GM12878 (cell line): ENCODE results near the gene ASS1. TPM values are rescaled to one million over a fixed set of nuclear protein-coding genes. Genes with fewer than 3 reads are reported as not detected.

Experiments
- ATAC-seq: fragments of 200-7000 bp; cut with Tn5 transposase; 3 replicates; pipeline ENCODE4 v1.9.1; 2020; ENCODE audit warnings: mild to moderate bottlenecking, moderate library complexity
- BruUV-seq: library from RNA; stranded (reverse); fragments of 400-500 nt; replicated peaks from 2 replicates; lab custom pipeline; 2021; lab: Mats Ljungman, UMichigan
- CTCF ChIA-PET: fragments of 300-600 bp; sonication (Branson Sonifier 250); formaldehyde crosslinking; extraction: SDS; loops from one replicate; lab custom pipeline; 2021; ENCODE audit warnings: inconsistent platforms; lab: Yijun Ruan, JAX
- POLR2A ChIA-PET: fragments of 350-600 bp; formaldehyde crosslinking; extraction: SDS; loops from one replicate; lab custom pipeline; 2021; ENCODE audit warnings: inconsistent platforms; lab: Charles Lee
- RAD21 ChIA-PET: fragments of 300-600 bp; sonication (Branson Sonifier 250); formaldehyde crosslinking; loops from one replicate; lab custom pipeline; 2023; ENCODE audit warnings: antibody characterized with exemption; ENCODE audit not compliant: unreplicated experiment; lab: Charles Lee
- SMC1A ChIA-PET: fragments of 300-600 bp; sonication (Branson Sonifier 250); formaldehyde crosslinking; loops from one replicate; lab custom pipeline; 2023; ENCODE audit not compliant: unreplicated experiment, uncharacterized antibody; lab: Charles Lee
- DNase-seq: peaks from one replicate; pipeline ENCODE4 v3.0.0-alpha.2; 2011; ENCODE audit warnings: low read depth, low spot score
- FAIRE-seq: peaks from 3 replicates; lab custom pipeline; 2011; peaks lifted over from hg19 to GRCh38; lab: Jason Lieb, UNC
- H2AFZ ChIP-seq: 2 replicates; pipeline ENCODE4 v1.6.0; 2011; ENCODE audit warnings: low read depth, low read length, control low read depth; ENCODE audit not compliant: control insufficient read depth
- H3K27ac ChIP-seq: 2 replicates; pipeline ENCODE4 v1.5.1; 2011; ENCODE audit warnings: control low read depth; ENCODE audit not compliant: control insufficient read depth, insufficient read depth
- H3K27me3 ChIP-seq, 2 experiments: replicated peaks in 1 of 2; 2 replicates each; pipeline versions ENCODE4 v1.6.0 to v1.6.1; 2011; ENCODE audit warnings: low read length in 1 of 2; ENCODE audit not compliant: control insufficient read depth in 2 of 2, insufficient read depth in 2 of 2
- H3K36me3 ChIP-seq, 2 experiments: 2 replicates each; pipeline ENCODE4 v1.5.1; 2011; ENCODE audit warnings: low read length in 1 of 2; ENCODE audit not compliant: control insufficient read depth in 2 of 2, insufficient read depth in 2 of 2
- H3K4me1 ChIP-seq: 2 replicates; pipeline ENCODE4 v1.6.1; 2011; ENCODE audit warnings: mild to moderate bottlenecking, low read length, moderate library complexity, mixed read lengths; ENCODE audit not compliant: control insufficient read depth, insufficient read depth
- H3K4me2 ChIP-seq: 2 replicates; pipeline ENCODE4 v1.6.0; 2011; ENCODE audit warnings: control low read depth; ENCODE audit not compliant: control insufficient read depth, insufficient read depth
- H3K4me3 ChIP-seq: fragments of 200-600 bp; sonication (generic); 2 replicates; pipeline ENCODE4 v1.5.1; 2016
- H3K79me2 ChIP-seq: 2 replicates; pipeline ENCODE4 v1.6.0; 2011; ENCODE audit warnings: low read length; ENCODE audit not compliant: control insufficient read depth, insufficient read depth
- H3K9ac ChIP-seq: 2 replicates; pipeline ENCODE4 v1.8.0; 2011; ENCODE audit warnings: low read length, control low read depth, mixed read lengths; ENCODE audit not compliant: control insufficient read depth, insufficient read depth
- H3K9me3 ChIP-seq: replicated peaks from 3 replicates; pipeline ENCODE4 v1.5.1; 2011; ENCODE audit warnings: mild to moderate bottlenecking, low read length; ENCODE audit not compliant: control insufficient read depth, insufficient read depth
- H4K20me1 ChIP-seq: 2 replicates; pipeline ENCODE4 v1.6.0; 2011; ENCODE audit not compliant: control insufficient read depth, insufficient read depth
- ATF2 ChIP-seq: IDR thresholded peaks from 2 replicates; pipeline ENCODE4 v1.6.1; 2012; ENCODE audit warnings: low read length, inconsistent platforms
- EZH2 ChIP-seq: IDR thresholded peaks from 2 replicates; pipeline ENCODE4 v1.6.1; 2012; ENCODE audit warnings: low read depth, mild to moderate bottlenecking, control low read depth, inconsistent platforms, low read length, borderline replicate concordance; ENCODE audit not compliant: control insufficient read depth
- JUNB ChIP-seq: IDR thresholded peaks from 2 replicates; pipeline ENCODE4 v1.6.1; 2016; ENCODE audit warnings: antibody characterized with exemption, mild to moderate bottlenecking
- NRF1 ChIP-seq: conservative IDR thresholded peaks from 2 replicates; pipeline ENCODE4 v1.6.1; 2011; ENCODE audit warnings: mild to moderate bottlenecking, low read depth, low read length, improper control_type of control experiment
- PKNOX1 ChIP-seq: fragments of 450-650 bp; IDR thresholded peaks from 2 replicates; pipeline ENCODE4 v1.6.1; 2016; ENCODE audit warnings: mild to moderate bottlenecking
- TBL1XR1 ChIP-seq: IDR thresholded peaks from 2 replicates; pipeline ENCODE4 v1.6.1; 2012; ENCODE audit warnings: low read depth, low read length, improper control_type of control experiment
- ZBED1 ChIP-seq: IDR thresholded peaks from 2 replicates; pipeline ENCODE4 v1.6.1; 2016; ENCODE audit warnings: borderline replicate concordance
- ZNF384 ChIP-seq: IDR thresholded peaks from 2 replicates; pipeline ENCODE4 v1.6.1; 2012; ENCODE audit warnings: low read depth, mild to moderate bottlenecking, low read length, improper control_type of control experiment, borderline replicate concordance
- WGBS: methylation state at CpG from one replicate; pipeline ENCODE4 v1.1.6; 2016; ENCODE audit warnings: low lambda C conversion rate; ENCODE audit not compliant: insufficient replicate concordance, insufficient coverage; ENCODE audit errors: missing lambda C conversion rate; 5-methylcytosine and 5-hydroxymethylcytosine counted together
- in situ Hi-C: fragments of 300-500 bp; cut with MboI; formaldehyde crosslinking; loops from 9 replicates; pipeline ENCODE4 v1.14.3; 2018; ENCODE audit warnings: mixed read lengths
- intact Hi-C: fragments of 100-400 bp; cut with micrococcal nuclease; formaldehyde crosslinking; loops from one replicate; pipeline ENCODE4 v1.14.2; 2022; ENCODE audit not compliant: unreplicated experiment
- polyA plus RNA-seq, 11 experiments: library from polyadenylated mRNA; depleted of rRNA in 4 of 11; unstranded in 6 of 11; stranded (reverse) in 5 of 11; fragments of >200 nt; fragmentation: Nextera tagmentation in 4 of 11; fragmentation: Illumina TruSeq in 1 of 11; extraction: Ambion mirVana in 4 of 11; extraction: Trizol in 1 of 11; gene quantifications; 1 replicate in 1 of 11; 2 replicates in 10 of 11; pipeline versions ENCODE4 v1.2.1 to v1.2.3, GENCODE V29; 2011 to 2016; ENCODE audit warnings: inconsistent platforms in 2 of 11, missing spikeins in 2 of 11, low read depth in 1 of 11
- total RNA-seq, 4 experiments: library from RNA; depleted of rRNA in 3 of 4; stranded (reverse); fragments of >200 nt in 3 of 4; fragmentation: Illumina TruSeq in 1 of 4; extraction: Trizol in 1 of 4; gene quantifications; 2 replicates each; pipeline versions ENCODE4 v1.2.1 to v1.2.3, GENCODE V29; 2013 to 2021

ASS1 gene
- total and polyA plus RNA-seq, 10 of the 15 experiments (the other 5 are each of a cell fraction or from before 2014, with no cell fraction given): 0.10 to 6.1 (median 0.28) TPM; not detected in 3

DNA sequence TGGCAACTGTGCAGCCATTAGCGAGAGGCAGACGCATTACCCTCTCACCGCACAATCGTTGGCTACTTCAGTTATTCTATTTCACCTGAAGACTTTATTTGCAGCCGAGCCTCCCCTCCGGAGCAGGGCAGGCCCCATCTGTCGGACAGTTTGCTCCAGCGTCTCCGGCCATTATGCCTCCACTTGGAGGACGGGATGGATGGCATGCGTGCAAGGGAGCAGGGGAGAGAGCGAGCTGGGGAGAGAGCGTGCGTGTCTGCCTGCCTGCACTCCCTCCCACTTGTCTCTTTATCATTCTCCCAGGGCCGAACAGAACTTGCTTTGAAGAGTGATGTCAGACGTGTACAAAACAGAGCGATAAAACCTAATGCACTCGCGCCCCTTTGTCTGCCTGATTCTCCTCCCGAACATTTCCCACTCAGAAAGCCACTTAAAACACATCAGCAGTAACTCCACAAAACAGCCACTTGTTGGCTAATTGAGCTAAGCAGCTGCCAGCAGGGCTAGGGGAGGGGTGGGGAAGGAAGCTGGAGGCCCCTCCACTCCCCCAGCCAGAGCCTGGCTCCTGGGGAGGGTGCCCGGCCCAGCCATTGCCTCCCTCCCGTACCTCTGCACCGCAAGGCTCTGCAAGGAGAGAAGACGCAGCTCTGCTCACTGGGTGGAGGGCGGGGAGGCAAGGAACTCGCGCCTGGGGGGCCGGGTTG, 91.2 kb downstream of the ASS1 start:
- FAIRE-seq: no peak
- in situ Hi-C loops (no loop called here), intact Hi-C loops (no loop called here)
- DNase-seq: no peak
- Histone ChIP-seq H3K4me1 (no peaks in the 10 kb centered on the region), H2AFZ (no peak overlapping the region), H3K27ac (no peak overlapping the region), H3K4me2 (no peak overlapping the region), H3K36me3 (no peaks in the 10 kb centered on the region), H3K79me2 (no peaks in the 10 kb centered on the region), H3K4me3 (no peak overlapping the region), H3K9me3 (no peaks in the 10 kb centered on the region), H3K9ac (no peak overlapping the region), H4K20me1 (no peaks in the 10 kb centered on the region), H3K27me3 (peaks cover 4 to 8% of the 10 kb centered on the region in 2 experiments)
- no peak for TF ChIP-seq EZH2
- no peak for TF ChIP-seq JUNB
- no peak for TF ChIP-seq NRF1
- TF ChIP-seq PKNOX1: no peak
- TF ChIP-seq TBL1XR1: no peak
- no peak for TF ChIP-seq ZNF384
- no peak for TF ChIP-seq ZBED1
- no peak for TF ChIP-seq ATF2
- ATAC-seq: no peak
- POLR2A ChIA-PET: no interaction called here
- BruUV-seq: no TSS peak
- SMC1A ChIA-PET: no interaction called here
- RAD21 ChIA-PET: no interaction called here
- CTCF ChIA-PET: interaction anchor here (0.6 kb wide), 1 partner anchor 57 kb away, joined by 3 read pairs; no protein-coding TSS in a partner anchor
- WGBS: 50% methylated on average over 20 of the region's 28 CpGs
